Measurements from ENCODE around the gene GALNT7.
"Not testable (repeated sequence)": the region's sequence is repeated elsewhere in the genome, so short reads cannot be mapped to it uniquely, and the experiment has no call there.

The GALNT7 gene

GRCh38 chr4:173168396-173169177, at the start of gene GALNT7:
TSS of gene GALNT7 (plus strand) at chr4:173168811. CDS start at chr4:173168836, 25 bp downstream.
- DNase-seq (ENCODE audit: low read depth, low spot score): peak; percentile 22

GRCh38 chr4:173118819-173119218, 49.8 kb upstream of the GALNT7 start:
- not testable (repeated sequence) for DNase-seq (ENCODE audit: low read depth, low spot score)

- DNase-seq (ENCODE audit: low read depth, low spot score): no peak
Measured at GRCh38 chr4:173119818-173120217, 48.8 kb upstream of the GALNT7 start.

DNA sequence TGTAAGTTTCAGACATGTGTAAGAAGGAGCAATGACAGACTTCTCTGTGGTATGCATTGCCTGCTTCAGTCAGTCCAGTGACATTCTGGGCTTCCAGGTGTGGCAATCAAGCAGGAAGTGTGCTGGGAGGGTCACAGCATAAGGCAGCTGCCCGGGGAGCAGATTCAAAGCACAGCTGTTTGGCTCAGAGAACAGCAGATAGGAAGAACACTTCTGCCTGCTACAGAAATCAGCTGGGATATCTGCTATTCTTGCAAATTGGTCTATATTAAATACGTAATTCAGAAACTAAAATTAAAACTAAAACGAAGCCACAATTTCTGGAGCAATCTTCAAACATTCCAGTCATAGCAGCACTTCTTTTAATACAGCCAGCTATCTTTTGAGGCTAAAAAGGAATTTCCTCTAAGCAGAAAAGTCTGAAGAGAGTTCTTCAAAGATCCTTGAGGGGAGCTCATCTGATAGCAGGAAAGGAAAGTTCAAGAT, 47.5 kb upstream of the GALNT7 start:
- DNase-seq (ENCODE audit: low read depth, low spot score): no peak

DNA sequence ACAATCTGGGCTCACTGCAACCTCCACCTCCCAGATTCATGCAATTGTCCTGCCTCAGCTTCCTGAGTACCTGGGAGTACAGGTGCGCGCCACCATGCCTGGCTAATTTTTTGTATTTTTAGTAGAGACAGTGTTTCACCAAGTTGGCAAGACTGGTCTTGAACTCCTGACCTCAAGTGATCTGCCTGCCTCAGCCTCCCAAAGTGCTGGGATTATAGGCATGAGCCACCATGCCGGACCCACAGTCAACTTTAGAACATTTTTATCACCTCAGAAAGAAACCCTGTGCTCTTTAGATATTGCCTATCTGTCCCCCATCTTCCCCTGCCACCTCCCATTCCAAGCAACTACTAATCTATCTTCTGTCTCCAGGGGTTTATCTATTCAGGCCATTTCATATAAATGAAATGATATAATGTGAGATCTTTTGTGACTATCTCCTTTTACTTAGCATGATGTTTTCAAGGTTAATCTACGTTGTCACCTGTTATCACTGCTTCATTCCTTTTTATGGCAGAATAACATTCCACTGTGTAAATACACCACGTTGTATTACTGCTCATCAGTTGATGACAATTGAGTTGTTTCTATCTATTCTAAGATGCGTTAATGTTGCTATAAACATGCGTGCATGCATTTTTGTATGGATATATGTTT, 44.3 kb upstream of the GALNT7 start:
- no peak for DNase-seq (ENCODE audit: low read depth, low spot score)

DNA sequence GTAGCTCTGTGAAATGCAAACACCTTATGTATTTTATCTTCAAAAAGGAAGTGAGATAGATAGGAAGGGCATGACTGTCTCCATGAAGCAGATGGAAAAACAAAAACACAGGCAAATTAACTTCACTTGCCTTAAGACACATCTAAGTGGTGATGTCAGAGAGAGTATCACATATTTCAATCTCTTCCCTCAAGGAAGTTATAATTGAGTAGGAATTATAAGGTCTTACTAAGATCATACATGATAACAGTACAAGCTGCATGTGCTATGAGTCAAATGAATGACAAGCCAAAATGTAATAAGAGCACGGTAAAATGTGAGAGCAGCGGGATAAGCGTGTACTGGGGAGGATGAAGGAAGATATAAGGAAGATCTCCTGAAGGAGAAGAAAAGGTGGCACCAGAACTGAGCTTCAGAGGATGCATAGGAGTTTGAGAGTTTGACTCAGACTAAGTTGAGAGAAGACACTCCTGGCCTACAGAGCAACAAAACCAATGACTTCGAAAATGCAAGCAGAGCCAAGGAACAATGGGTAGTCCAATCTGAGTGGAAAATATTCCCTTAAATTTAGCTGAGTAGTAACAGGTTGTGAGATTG, 43.3 kb upstream of the GALNT7 start:
- DNase-seq (ENCODE audit: low read depth, low spot score): no peak

GRCh38 chr4:173128199-173128890, 40.3 kb upstream of the GALNT7 start:
- DNase-seq (ENCODE audit: low read depth, low spot score): no peak

- DNase-seq (ENCODE audit: low read depth, low spot score): no peak
Measured at GRCh38 chr4:173130687-173131086, 37.9 kb upstream of the GALNT7 start.

GRCh38 chr4:173134426-173134825, 34.2 kb upstream of the GALNT7 start:
- no peak for DNase-seq (ENCODE audit: low read depth, low spot score)

DNA sequence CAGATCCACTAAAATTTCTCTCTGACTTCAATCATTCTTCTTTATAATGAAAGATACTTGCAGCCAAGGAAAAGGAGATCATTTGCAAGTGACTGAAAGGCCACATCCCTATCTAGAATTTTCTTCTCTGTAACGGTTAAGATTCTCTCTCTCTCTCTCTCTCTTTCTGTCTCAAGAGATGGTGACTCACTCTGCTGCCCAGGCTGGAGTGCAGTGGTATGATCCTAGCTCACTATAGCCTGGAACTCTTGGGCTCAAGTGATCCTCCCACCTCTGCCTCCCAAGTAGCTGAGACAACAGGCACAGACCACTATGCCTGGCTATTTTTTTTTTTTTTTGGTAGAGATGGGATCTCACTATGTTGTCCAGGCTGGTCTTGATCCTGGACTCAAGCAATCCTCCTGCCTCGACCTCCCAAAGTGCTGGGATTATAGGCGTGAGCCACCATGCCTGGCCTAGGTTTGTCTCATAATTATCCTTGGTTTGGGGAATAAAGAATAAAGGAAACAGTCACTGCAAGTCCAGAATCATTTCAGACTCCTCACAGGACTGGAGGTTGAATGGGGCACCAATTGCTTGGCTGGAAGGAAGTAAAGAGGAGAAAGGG, 33.3 kb upstream of the GALNT7 start:
- no peak for DNase-seq (ENCODE audit: low read depth, low spot score)

DNA sequence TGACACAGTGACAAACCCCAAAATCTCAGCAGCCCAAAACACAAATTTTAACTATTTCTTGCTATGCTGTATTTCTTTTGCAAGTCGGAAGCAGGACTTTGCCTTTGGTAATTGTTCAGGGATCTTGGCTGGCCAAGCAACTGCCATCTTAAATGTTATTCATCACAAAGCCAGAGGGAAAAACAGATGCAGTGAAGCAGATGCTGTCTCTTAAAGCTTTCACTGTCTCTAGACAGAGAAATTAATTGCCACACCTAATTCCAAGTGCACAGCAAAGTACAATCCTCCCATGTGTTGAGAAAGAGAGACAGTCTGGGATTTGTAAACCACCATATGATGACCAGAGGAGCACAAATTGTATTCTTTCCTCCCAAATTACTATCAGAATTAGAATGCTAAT, 30.0 kb upstream of the GALNT7 start:
- no peak for DNase-seq (ENCODE audit: low read depth, low spot score)

DNA sequence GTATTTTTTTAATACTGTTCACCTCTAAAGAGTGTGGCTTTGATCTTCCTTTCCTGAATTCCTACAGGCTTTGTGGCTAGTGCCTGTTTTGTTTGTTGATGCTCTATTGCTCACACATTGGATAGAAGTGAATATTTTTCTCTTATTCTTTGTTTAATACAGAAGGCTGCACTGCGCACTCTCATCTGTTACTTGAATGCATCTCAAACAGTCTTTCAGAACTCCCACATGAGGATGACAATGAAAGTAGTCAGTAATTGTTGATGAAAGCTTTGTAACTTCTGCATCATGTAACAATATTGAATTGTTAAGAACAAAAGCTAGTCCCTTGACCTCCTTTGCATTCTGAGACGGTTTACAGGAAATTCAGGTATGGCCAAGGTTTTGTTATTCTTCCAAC, 29.1 kb upstream of the GALNT7 start:
- no peak for DNase-seq (ENCODE audit: low read depth, low spot score)

GRCh38 chr4:173145131-173145530, 23.5 kb upstream of the GALNT7 start:
- DNase-seq (ENCODE audit: low read depth, low spot score): no peak

DNA sequence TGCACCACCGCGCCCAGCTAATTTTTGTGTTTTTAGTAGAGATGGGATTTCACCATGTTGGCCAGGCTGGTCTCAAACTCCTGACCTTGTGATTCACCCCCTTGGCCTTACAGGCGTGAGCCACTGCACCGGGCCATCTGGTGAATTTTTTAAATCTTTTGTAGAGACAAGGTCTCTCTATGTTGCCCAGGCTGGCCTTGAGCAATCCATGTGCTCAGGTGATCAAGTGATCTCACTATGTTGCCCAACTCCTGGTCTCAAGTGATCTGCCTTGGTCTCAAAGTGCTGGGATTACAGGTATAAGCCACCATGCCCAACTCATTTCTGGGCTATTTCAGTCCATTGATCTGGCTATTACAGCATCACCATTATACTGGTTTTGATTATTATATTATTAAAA, 22.2 kb upstream of the GALNT7 start:
- no peak for DNase-seq (ENCODE audit: low read depth, low spot score)

GRCh38 chr4:173151496-173151895, 17.1 kb upstream of the GALNT7 start:
- no peak for DNase-seq (ENCODE audit: low read depth, low spot score)

DNA sequence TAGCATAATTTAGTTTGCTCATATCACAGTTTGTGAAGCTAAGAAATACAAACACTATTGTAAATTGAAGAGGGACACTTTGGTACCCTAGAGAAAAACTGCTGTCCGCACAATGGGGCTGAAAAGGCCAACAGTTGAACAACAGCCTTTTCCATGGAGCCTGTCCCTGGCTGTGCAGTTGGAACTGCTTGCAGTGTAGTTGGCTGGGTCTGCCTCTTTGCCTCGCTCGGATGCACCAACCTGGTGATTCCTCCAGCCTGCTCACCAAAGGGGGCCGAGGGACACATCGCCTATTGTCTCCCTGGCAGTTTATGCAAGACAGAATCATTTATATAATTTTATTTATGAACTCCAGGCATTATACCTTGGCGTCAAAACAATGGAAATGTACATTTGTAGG, 16.5 kb upstream of the GALNT7 start:
- no peak for DNase-seq (ENCODE audit: low read depth, low spot score)

GRCh38 chr4:173153445-173153844, 15.2 kb upstream of the GALNT7 start:
- DNase-seq (ENCODE audit: low read depth, low spot score): no peak

DNA sequence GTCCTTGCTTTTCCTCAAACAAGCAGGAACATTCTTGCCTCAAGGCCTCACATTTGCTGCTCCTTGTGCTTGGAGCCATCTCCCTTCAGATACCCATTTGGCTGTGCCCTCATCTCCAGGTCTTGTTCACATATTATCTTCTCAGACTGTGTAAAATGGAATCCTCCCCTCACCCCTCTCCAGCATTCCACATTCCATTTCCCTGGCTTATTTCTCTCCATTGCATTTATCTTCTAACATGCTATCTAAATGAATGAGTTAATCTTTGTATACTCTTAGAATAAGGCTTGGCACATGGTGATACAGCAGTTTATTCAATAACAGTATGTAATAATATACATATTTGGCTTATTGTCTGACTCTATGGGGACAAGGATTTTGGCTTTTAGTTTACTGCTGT, 8.8 kb upstream of the GALNT7 start:
- DNase-seq (ENCODE audit: low read depth, low spot score): no peak

- DNase-seq (ENCODE audit: low read depth, low spot score): no peak
Measured at GRCh38 chr4:173160871-173161270, 7.7 kb upstream of the GALNT7 start.

DNA sequence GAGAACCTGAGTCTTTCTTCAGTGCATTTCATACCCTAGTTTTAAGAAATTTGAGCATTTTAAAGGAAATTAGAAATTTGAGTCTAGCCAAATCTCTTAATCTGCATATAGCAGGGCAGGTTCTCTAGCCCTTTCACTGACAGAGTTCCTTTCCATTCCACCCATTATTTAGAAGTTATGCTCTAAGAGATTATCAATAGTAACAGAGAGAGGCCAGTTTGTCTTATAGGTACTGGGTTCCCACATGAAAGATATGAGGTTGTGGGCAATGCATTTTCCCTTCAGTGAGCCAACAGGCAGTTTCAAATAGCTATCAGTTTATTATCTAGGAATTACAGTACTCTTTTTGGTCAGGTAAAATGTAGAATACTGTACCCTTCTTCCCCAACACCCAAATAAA, 7.3 kb upstream of the GALNT7 start:
- no peak for DNase-seq (ENCODE audit: low read depth, low spot score)

DNA sequence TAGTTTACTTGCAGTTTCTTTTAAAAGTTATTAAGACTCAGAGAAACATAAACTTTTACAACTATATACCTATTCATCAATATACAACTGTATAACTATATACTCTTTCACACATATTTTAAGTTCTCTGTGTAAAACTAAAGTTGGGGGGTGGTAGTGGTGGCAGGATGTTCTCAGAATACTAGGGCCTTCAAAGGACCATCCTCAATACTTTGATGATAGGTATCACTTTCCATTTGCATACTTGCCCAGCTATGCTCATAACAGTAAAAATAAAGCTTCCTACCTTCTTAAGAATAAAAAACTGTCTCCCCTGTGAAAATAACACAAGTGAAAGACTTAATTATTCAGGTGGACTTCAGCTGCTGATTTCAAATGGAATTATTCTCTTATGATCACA, 2.9 kb upstream of the GALNT7 start:
- no peak for DNase-seq (ENCODE audit: low read depth, low spot score)

- DNase-seq (ENCODE audit: low read depth, low spot score): no peak
Measured at GRCh38 chr4:173166491-173166890, 2.1 kb upstream of the GALNT7 start.

Data from activated CD4-positive, CD25-positive, alpha-beta regulatory T cell treated with anti-CD3 and anti-CD28 coated beads, Interleukin-2, amount 50 U/mL, for 16 hours (primary cell).